Esophagus squamous epithelium (tissue), 4 donors: ENCODE measurements around the gene PLA2G7.

Experiments used
- POLR2A ChIP-seq, 4 donors: fragments of 450-650 bp; IDR thresholded peaks; one replicate each; pipeline ENCODE4 v1.6.1; 2017; ENCODE audit warnings: antibody characterized with exemption in 4 of 4, mild to moderate bottlenecking in 4 of 4, moderate library complexity in 3 of 4
- TF ChIP-seq, protein P1 (sequence below), 6 experiments: fragments of 450-650 bp in 4 of 6; fragments of 200-600 bp in 2 of 6; sonication (generic) in 2 of 6; IDR thresholded peaks; one replicate each; pipeline ENCODE4 v1.5.1; 2016 to 2019; ENCODE audit warnings: antibody characterized with exemption in 6 of 6, mild to moderate bottlenecking in 4 of 6, moderate library complexity in 4 of 6

DNA sequence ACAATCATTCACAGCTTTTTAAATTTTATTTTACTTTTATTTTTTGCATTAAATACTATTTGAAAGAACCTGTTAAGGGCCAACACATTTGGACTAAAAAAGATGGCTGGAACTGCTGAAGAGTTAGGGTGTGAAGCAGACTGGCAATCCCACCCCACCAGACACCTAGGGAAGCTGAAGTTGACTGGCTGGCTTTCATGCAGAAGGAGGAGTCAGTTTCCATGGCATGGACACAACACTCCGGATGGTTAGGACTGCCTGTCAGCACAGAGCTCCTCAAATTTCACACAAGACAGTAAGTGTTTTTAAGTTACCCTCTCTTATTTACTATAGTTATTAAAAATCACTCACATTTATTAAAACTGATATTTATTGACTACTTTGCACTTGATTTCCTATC, 11.5 kb upstream of the PLA2G7 start, which contains the start of gene ANKRD66:
- TF ChIP-seq, protein P1, sequence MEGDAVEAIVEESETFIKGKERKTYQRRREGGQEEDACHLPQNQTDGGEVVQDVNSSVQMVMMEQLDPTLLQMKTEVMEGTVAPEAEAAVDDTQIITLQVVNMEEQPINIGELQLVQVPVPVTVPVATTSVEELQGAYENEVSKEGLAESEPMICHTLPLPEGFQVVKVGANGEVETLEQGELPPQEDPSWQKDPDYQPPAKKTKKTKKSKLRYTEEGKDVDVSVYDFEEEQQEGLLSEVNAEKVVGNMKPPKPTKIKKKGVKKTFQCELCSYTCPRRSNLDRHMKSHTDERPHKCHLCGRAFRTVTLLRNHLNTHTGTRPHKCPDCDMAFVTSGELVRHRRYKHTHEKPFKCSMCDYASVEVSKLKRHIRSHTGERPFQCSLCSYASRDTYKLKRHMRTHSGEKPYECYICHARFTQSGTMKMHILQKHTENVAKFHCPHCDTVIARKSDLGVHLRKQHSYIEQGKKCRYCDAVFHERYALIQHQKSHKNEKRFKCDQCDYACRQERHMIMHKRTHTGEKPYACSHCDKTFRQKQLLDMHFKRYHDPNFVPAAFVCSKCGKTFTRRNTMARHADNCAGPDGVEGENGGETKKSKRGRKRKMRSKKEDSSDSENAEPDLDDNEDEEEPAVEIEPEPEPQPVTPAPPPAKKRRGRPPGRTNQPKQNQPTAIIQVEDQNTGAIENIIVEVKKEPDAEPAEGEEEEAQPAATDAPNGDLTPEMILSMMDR (IDR thresholded peaks at IDR 0.05) = no peak
- TF ChIP-seq POLR2A (IDR thresholded peaks at IDR 0.05) = no peak
